ENCODE results near the gene SLC38A3. TPM values are rescaled to one million over a fixed set of nuclear protein-coding genes. Genes with fewer than 3 reads are reported as not detected.

SLC38A3 gene
- total and polyA plus RNA-seq, 2 of the 8 experiments (the other 6 are each of a cell fraction or from before 2014, with no cell fraction given) = 1.2 to 3.7 TPM

GRCh38 chr3:50158530-50159146, 46.4 kb upstream of the SLC38A3 start:
- peaks cover 0 to 12% (median 7%) of the 10 kb centered on the region in 4 experiments; a peak in 5 of 7 replicates for H3K27me3 ChIP-seq (replicated peaks in 1 of 4; ENCODE audit: control insufficient read depth in 3 of 4, extremely low read depth in 1 of 4, insufficient read depth in 3 of 4, low read length in 3 of 4)
- ChIA-PET POLR2A (ENCODE audit: partially characterized antibody) (interaction anchor here (0.8 to 6.6 kb wide), 8 partner anchors 9 to 45 kb away, joined by 3 to 65 read pairs (median 4); no protein-coding TSS in a partner anchor), CTCF (ENCODE audit: partially characterized antibody) (interaction anchor here (0.7 to 1.7 kb wide), 11 partner anchors 13 to 64 kb away, joined by 3 to 11 read pairs (median 4); no protein-coding TSS in a partner anchor)
- peaks cover 17% of the 10 kb centered on the region for H3K79me1 ChIP-seq (ENCODE audit: low read depth, low read length)
- H4K20me1 ChIP-seq (replicated peaks in 1 of 2; ENCODE audit: control insufficient read depth in 1 of 2, insufficient read depth in 2 of 2, low read length in 2 of 2) = peaks cover 3 to 16% of the 10 kb centered on the region in 2 experiments
- H2BK120ac ChIP-seq (replicated peaks; ENCODE audit: low read depth, low read length) = no peak overlapping the region
- no peak overlapping the region for H4K8ac ChIP-seq (ENCODE audit: extremely low read depth, insufficient read depth, low read length)
- no peak overlapping the region for H3K9ac ChIP-seq (replicated peaks in 1 of 4; ENCODE audit: extremely low read depth in 1 of 4, low read depth in 3 of 4, low read length in 3 of 4)
- H3K4me2 ChIP-seq (ENCODE audit: insufficient read depth in 1 of 2, low read depth in 2 of 2, low read length in 2 of 2) = no peak overlapping the region
- no peak overlapping the region for H3K56ac ChIP-seq (replicated peaks; ENCODE audit: insufficient read length, low read depth, low read length)
- H3K36me3 ChIP-seq (ENCODE audit: control insufficient read depth in 2 of 4, insufficient read depth in 4 of 4, low read length in 3 of 4) = peaks cover 7 to 20% (median 14%) of the 10 kb centered on the region in 4 experiments; a peak in 5 of 8 replicates
- TF ChIP-seq KDM1A (IDR thresholded peaks at IDR 0.05; ENCODE audit: borderline replicate concordance, low read length) (peak; percentile 98), CTCF (IDR thresholded peaks at IDR 0.05; ENCODE audit: control extremely low read depth in 1 of 3, insufficient read depth in 1 of 3, low read depth in 1 of 3, low read length in 3 of 3) (peak in 1 of 3 experiments; percentile 10; a peak in 1 of 4 replicates), NANOG (IDR thresholded peaks at IDR 0.05; ENCODE audit: insufficient read depth, low read depth, low read length, poor library complexity, severe bottlenecking) (no peak), HDAC2 (IDR thresholded peaks at IDR 0.05; ENCODE audit: borderline replicate concordance in 1 of 2, low read depth in 2 of 2, low read length in 2 of 2) (0 out of 4 replicates have a peak, but pooled peaks of 1 of the 2 experiments have one; percentile 41), SP2 (IDR thresholded peaks at IDR 0.05; ENCODE audit: low read length) (no peak), GABPA (IDR thresholded peaks at IDR 0.05; ENCODE audit: borderline replicate concordance, insufficient read depth, low read length) (no peak), PHF8 (conservative IDR thresholded peaks at IDR 0.05; ENCODE audit: low read depth, low read length) (no peak), POLR2AphosphoS5 (IDR thresholded peaks at IDR 0.05; ENCODE audit: low read depth, low read length) (no peak)
- peak overlapping the region; percentile 60; the same call in 1 of the 2 replicates for H3K18ac ChIP-seq (ENCODE audit: extremely low read depth, low read length)
- H2AFZ ChIP-seq (ENCODE audit: low read length) = no peak overlapping the region
- no peak overlapping the region; the same call in 1 of the 2 replicates for H3K27ac ChIP-seq (ENCODE audit: low read depth, low read length)
- no peak overlapping the region for H3K23ac ChIP-seq (ENCODE audit: insufficient read length)
- H2AK5ac ChIP-seq (ENCODE audit: low read depth, low read length) = peak overlapping the region; percentile 17; the same call in 1 of the 2 replicates
- FAIRE-seq (no peak), DNase-seq (ENCODE audit: low read depth in 1 of 2, low spot score in 2 of 2) (no peak)
- H3K4ac ChIP-seq (replicated peaks; ENCODE audit: insufficient read length, low read depth, low read length) = no peak overlapping the region
- H3K9me3 ChIP-seq (ENCODE audit: insufficient read depth in 2 of 2, low read depth in 1 of 2, low read length in 1 of 2) = no peaks in the 10 kb centered on the region
- peaks cover 17% of the 10 kb centered on the region; the same call in 1 of the 2 replicates for H3K23me2 ChIP-seq (ENCODE audit: low read depth, low read length)
- no peak overlapping the region for H3K4me3 ChIP-seq (ENCODE audit: extremely low read depth in 1 of 4, insufficient read depth in 2 of 4, low read depth in 3 of 4, low read length in 4 of 4)
- no peak overlapping the region for H4K91ac ChIP-seq (replicated peaks; ENCODE audit: insufficient read length, low read length)
- WGBS, 2 experiments (ENCODE audit: extremely low coverage in 1 of 2, insufficient coverage in 1 of 2, insufficient read length in 1 of 2, insufficient replicate concordance in 2 of 2, low coverage in 1 of 2, low lambda C conversion rate in 2 of 2, missing lambda C conversion rate in 1 of 2) = 79% methylated on average over 10 of the region's 10 CpGs; no CpG with 5 or more reads in 1 of the 2 experiments
- no peak overlapping the region for H2BK12ac ChIP-seq (ENCODE audit: low read depth, low read length)
- peaks cover 0 to 24% of the 10 kb centered on the region in 2 experiments; a peak in 2 of 4 replicates for H3K79me2 ChIP-seq (ENCODE audit: control insufficient read depth in 1 of 2, insufficient read depth in 2 of 2, low read length in 2 of 2)
- no peak overlapping the region for H2BK20ac ChIP-seq (ENCODE audit: low read length)
- no peak overlapping the region for H3K14ac ChIP-seq (ENCODE audit: insufficient read length)
- H4K5ac ChIP-seq (ENCODE audit: insufficient read length, low read depth, low read length) = no peak overlapping the region
- H2BK5ac ChIP-seq (ENCODE audit: low read depth, low read length) = 0 out of 2 replicates have a peak overlapping the region, but pooled peaks have one; percentile 12
- 0 out of 2 replicates have a peak overlapping the region, but pooled peaks have one; percentile 61 for H2BK15ac ChIP-seq (ENCODE audit: low read length)
- H3K4me1 ChIP-seq (replicated peaks in 1 of 4; ENCODE audit: control insufficient read depth in 3 of 4, insufficient read depth in 4 of 4, low read length in 3 of 4) = peaks cover 0 to 35% (median 26%) of the 10 kb centered on the region in 4 experiments; a peak in 6 of 7 replicates

Measured in H1 (cell line).